H9 (cell line): ENCODE data around the gene SLC12A9. TPM values are rescaled to one million over a fixed set of nuclear protein-coding genes. Genes with fewer than 3 reads are reported as not detected.

Experiments
- DNase-seq: peaks from one replicate; pipeline ENCODE4 v3.0.0-alpha.2; 2017
- H2AFZ ChIP-seq: one replicate; pipeline ENCODE4 v1.6.1; 2013; ENCODE audit warnings: mild to moderate bottlenecking, low read length, control low read depth, moderate library complexity
- H2AK5ac ChIP-seq: 2 replicates; pipeline ENCODE4 v1.6.1; 2013; ENCODE audit warnings: low read length, control low read depth, mixed read lengths; ENCODE audit not compliant: insufficient read length
- H2BK120ac ChIP-seq: one replicate; pipeline ENCODE4 v1.6.1; 2013; ENCODE audit warnings: low read depth, mild to moderate bottlenecking, low read length, control low read depth, inconsistent platforms; ENCODE audit not compliant: poor library complexity, severe bottlenecking
- H2BK12ac ChIP-seq: 2 replicates; pipeline ENCODE4 v1.6.1; 2013; ENCODE audit warnings: low read length, control low read depth, mixed read lengths, low read depth; ENCODE audit not compliant: insufficient read length
- H2BK15ac ChIP-seq: 2 replicates; pipeline ENCODE4 v1.6.1; 2013; ENCODE audit warnings: low read depth, low read length, control low read depth
- H2BK20ac ChIP-seq: one replicate; pipeline ENCODE4 v1.6.1; 2013; ENCODE audit warnings: low read depth, mild to moderate bottlenecking, low read length, control low read depth, inconsistent platforms; ENCODE audit not compliant: poor library complexity, severe bottlenecking
- H2BK5ac ChIP-seq: 2 replicates; pipeline ENCODE4 v1.6.1; 2013; ENCODE audit warnings: low read length, control low read depth, mixed read lengths; ENCODE audit not compliant: insufficient read length
- H3K14ac ChIP-seq: 2 replicates; pipeline ENCODE4 v1.6.1; 2013; ENCODE audit warnings: low read length, control low read depth; ENCODE audit not compliant: insufficient read depth
- H3K18ac ChIP-seq: 2 replicates; pipeline ENCODE4 v1.6.1; 2013; ENCODE audit warnings: low read depth, mild to moderate bottlenecking, mixed read lengths, low read length, control low read depth; ENCODE audit not compliant: insufficient read length
- H3K23ac ChIP-seq: 2 replicates; pipeline ENCODE4 v1.6.1; 2013; ENCODE audit warnings: low read length, control low read depth, mixed read lengths, low read depth; ENCODE audit not compliant: insufficient read length
- H3K23me2 ChIP-seq: 2 replicates; pipeline ENCODE4 v1.6.1; 2013; ENCODE audit warnings: low read depth, mild to moderate bottlenecking, mixed read lengths, low read length, control low read depth; ENCODE audit not compliant: insufficient read length, poor library complexity, severe bottlenecking
- H3K27ac ChIP-seq: 2 replicates; pipeline ENCODE4 v1.5.1; 2013; ENCODE audit warnings: low read length, control low read depth, mixed read lengths, low read depth; ENCODE audit not compliant: insufficient read length
- H3K27me3 ChIP-seq: 2 replicates; pipeline ENCODE4 v1.6.1; 2013; ENCODE audit warnings: low read length, control low read depth, inconsistent platforms; ENCODE audit not compliant: insufficient read depth
- H3K4ac ChIP-seq: 2 replicates; pipeline ENCODE4 v1.6.1; 2013; ENCODE audit warnings: low read depth, mild to moderate bottlenecking, control low read depth, inconsistent platforms, low read length, moderate library complexity
- H3K4me1 ChIP-seq: 2 replicates; pipeline ENCODE4 v1.6.1; 2013; ENCODE audit warnings: low read length, control low read depth, inconsistent platforms; ENCODE audit not compliant: insufficient read depth
- H3K4me2 ChIP-seq: 2 replicates; pipeline ENCODE4 v1.6.1; 2013; ENCODE audit warnings: low read length, control low read depth, mixed read lengths; ENCODE audit not compliant: insufficient read length, insufficient read depth
- H3K56ac ChIP-seq: 2 replicates; pipeline ENCODE4 v1.6.1; 2013; ENCODE audit warnings: low read depth, mild to moderate bottlenecking, mixed read lengths, low read length, control low read depth; ENCODE audit not compliant: insufficient read length
- H3K79me1 ChIP-seq: 2 replicates; pipeline ENCODE4 v1.6.1; 2013; ENCODE audit warnings: low read depth, mild to moderate bottlenecking, moderate library complexity, low read length, control low read depth, inconsistent platforms; ENCODE audit not compliant: insufficient read depth, poor library complexity, severe bottlenecking
- H3K79me2 ChIP-seq: 2 replicates; pipeline ENCODE4 v1.6.1; 2013; ENCODE audit warnings: low read length, control low read depth, inconsistent platforms; ENCODE audit not compliant: insufficient read depth
- H3K9ac ChIP-seq: 2 replicates; pipeline ENCODE4 v1.6.1; 2013; ENCODE audit warnings: low read length, control low read depth, mixed read lengths; ENCODE audit not compliant: insufficient read length; ENCODE audit errors: extremely low read depth
- H3K9me3 ChIP-seq: one replicate; pipeline ENCODE4 v1.6.1; 2013; ENCODE audit warnings: low read depth, low read length, inconsistent platforms; ENCODE audit not compliant: control insufficient read depth
- H3T11ph ChIP-seq: one replicate; pipeline ENCODE4 v1.6.1; 2013; ENCODE audit warnings: mild to moderate bottlenecking, low read length, control low read depth, inconsistent platforms
- H4K20me1 ChIP-seq: one replicate; pipeline ENCODE4 v1.6.1; 2013; ENCODE audit not compliant: control insufficient read depth, insufficient read length, insufficient read depth
- H4K5ac ChIP-seq: 2 replicates; pipeline ENCODE4 v1.6.1; 2013; ENCODE audit warnings: low read depth, mild to moderate bottlenecking, mixed read lengths, low read length, control low read depth; ENCODE audit not compliant: insufficient read length
- H4K8ac ChIP-seq: replicated peaks from 2 replicates; pipeline ENCODE4 v1.6.1; 2013; ENCODE audit warnings: low read length, control low read depth, mixed read lengths, low read depth; ENCODE audit not compliant: insufficient read length
- H4K91ac ChIP-seq: 2 replicates; pipeline ENCODE4 v1.6.1; 2013; ENCODE audit warnings: low read depth, mild to moderate bottlenecking, moderate library complexity, mixed read lengths, low read length, control low read depth; ENCODE audit not compliant: insufficient read length
- H3K27ac Mint-ChIP-seq, 3 experiments: 2 replicates in 2 of 3; 3 replicates in 1 of 3; pipeline ENCODE4 v1.8.0; 2020 to 2021; ENCODE audit warnings: mixed read lengths in 3 of 3, mild to moderate bottlenecking in 1 of 3, moderate library complexity in 1 of 3
- H3K27me3 Mint-ChIP-seq: 2 replicates; pipeline ENCODE4 v1.8.0; 2021; ENCODE audit warnings: low read depth, mild to moderate bottlenecking, moderate library complexity, mixed read lengths
- H3K36me3 Mint-ChIP-seq, 3 experiments: 2 replicates in 2 of 3; 3 replicates in 1 of 3; pipeline ENCODE4 v1.8.0; 2020 to 2021; ENCODE audit warnings: low read depth in 3 of 3, mixed read lengths in 3 of 3; ENCODE audit not compliant: insufficient read depth in 1 of 3
- H3K4me1 Mint-ChIP-seq, 2 experiments: 2 replicates each; pipeline ENCODE4 v1.8.0; 2020; ENCODE audit warnings: mixed read lengths in 2 of 2
- H3K4me3 Mint-ChIP-seq, 2 experiments: 2 replicates in 1 of 2; 3 replicates in 1 of 2; pipeline ENCODE4 v1.8.0; 2020 to 2021; ENCODE audit warnings: mild to moderate bottlenecking in 2 of 2, mixed read lengths in 2 of 2, moderate library complexity in 1 of 2
- H3K9me3 Mint-ChIP-seq, 2 experiments: 2 replicates in 1 of 2; 3 replicates in 1 of 2; pipeline ENCODE4 v1.8.0; 2020; ENCODE audit warnings: mild to moderate bottlenecking in 2 of 2, mixed read lengths in 2 of 2, moderate library complexity in 1 of 2
- CTCF ChIP-seq: fragments of 200-600 bp; sonication (generic); conservative IDR thresholded peaks from 3 replicates; pipeline ENCODE4 v1.8.0; 2021; ENCODE audit warnings: antibody characterized with exemption, mild to moderate bottlenecking
- WGBS: extraction: QIAGEN DNeasy Blood & Tissue Kit; methylation state at CpG from one replicate; pipeline ENCODE4 v1.1.7; 2013; ENCODE audit warnings: missing lambda C conversion rate, low lambda C conversion rate, mixed read lengths; ENCODE audit not compliant: insufficient read length; ENCODE audit errors: extremely low coverage; 5-methylcytosine and 5-hydroxymethylcytosine counted together
- total RNA-seq: library from RNA; stranded (reverse); gene quantifications from 2 replicates; pipeline ENCODE4 v1.2.1, GENCODE V29; 2021

The SLC12A9 gene
- total RNA-seq, 1 experiment from 2014 or later = 43.0 TPM

- H3K23me2 ChIP-seq = no peaks in the 10 kb centered on the region
- no peak overlapping the region for H3K4me2 ChIP-seq
- H2AK5ac ChIP-seq = no peak overlapping the region
- no peak overlapping the region for H2AFZ ChIP-seq
- no CpG with 5 or more reads among the region's 22 CpGs for WGBS
- no peaks in the 10 kb centered on the region for H3K79me1 ChIP-seq
- H3K56ac ChIP-seq = no peak overlapping the region
- no peak overlapping the region for H3K14ac ChIP-seq
- no peak overlapping the region for H4K5ac ChIP-seq
- no peak overlapping the region for H2BK120ac ChIP-seq
- DNase-seq = no peak
- no peak for TF ChIP-seq CTCF
- H3K4ac ChIP-seq = no peak overlapping the region
- H3K9me3 Mint-ChIP-seq = no peaks in the 10 kb centered on the region
- peaks cover 53 to 85% (median 68%) of the 10 kb centered on the region in 3 experiments; a peak in 6 of 7 replicates for H3K36me3 Mint-ChIP-seq
- H3K27ac Mint-ChIP-seq = peak overlapping the region in 2 of 3 experiments; percentile 44 to 49; a peak in 3 of 7 replicates
- H3K23ac ChIP-seq = no peak overlapping the region
- H3K9ac ChIP-seq = no peak overlapping the region
- no peaks in the 10 kb centered on the region for H3K9me3 ChIP-seq
- no peaks in the 10 kb centered on the region for H3K27me3 ChIP-seq
- no peak overlapping the region; a peak in 1 of 5 replicates for H3K4me3 Mint-ChIP-seq
- no peak overlapping the region for H2BK5ac ChIP-seq
- H3K4me1 ChIP-seq = no peaks in the 10 kb centered on the region
- H3K27me3 Mint-ChIP-seq = no peaks in the 10 kb centered on the region; the same call in none of the 2 replicates
- H3T11ph ChIP-seq = no peak overlapping the region
- H3K27ac ChIP-seq = no peak overlapping the region
- H4K20me1 ChIP-seq = no peaks in the 10 kb centered on the region
- H2BK12ac ChIP-seq = no peak overlapping the region
- no peak overlapping the region for H2BK15ac ChIP-seq
- H3K4me1 Mint-ChIP-seq = peaks cover 14 to 15% of the 10 kb centered on the region in 2 experiments; a peak in 3 of 4 replicates
- no peaks in the 10 kb centered on the region for H3K79me2 ChIP-seq
- H4K8ac ChIP-seq = no peak overlapping the region
- no peak overlapping the region for H2BK20ac ChIP-seq
- H3K18ac ChIP-seq = no peak overlapping the region
- H4K91ac ChIP-seq = no peak overlapping the region
These were observed 47.7 kb upstream of the SLC12A9 start for GRCh38 chr7:100804681-100805431.
